GM21576 (cell line): Measurements from ENCODE around the gene FBXL19.
A peak's percentile ranks its signal among the peaks of the same experiment; 100 is the strongest.

Experiments
- ATAC-seq: cut with Tn5 transposase; IDR thresholded peaks from one replicate; pipeline ENCODE4 v1.9.1; 2021; ENCODE audit warnings: mild to moderate bottlenecking, moderate library complexity; ENCODE audit not compliant: unreplicated experiment

The FBXL19 gene

DNA sequence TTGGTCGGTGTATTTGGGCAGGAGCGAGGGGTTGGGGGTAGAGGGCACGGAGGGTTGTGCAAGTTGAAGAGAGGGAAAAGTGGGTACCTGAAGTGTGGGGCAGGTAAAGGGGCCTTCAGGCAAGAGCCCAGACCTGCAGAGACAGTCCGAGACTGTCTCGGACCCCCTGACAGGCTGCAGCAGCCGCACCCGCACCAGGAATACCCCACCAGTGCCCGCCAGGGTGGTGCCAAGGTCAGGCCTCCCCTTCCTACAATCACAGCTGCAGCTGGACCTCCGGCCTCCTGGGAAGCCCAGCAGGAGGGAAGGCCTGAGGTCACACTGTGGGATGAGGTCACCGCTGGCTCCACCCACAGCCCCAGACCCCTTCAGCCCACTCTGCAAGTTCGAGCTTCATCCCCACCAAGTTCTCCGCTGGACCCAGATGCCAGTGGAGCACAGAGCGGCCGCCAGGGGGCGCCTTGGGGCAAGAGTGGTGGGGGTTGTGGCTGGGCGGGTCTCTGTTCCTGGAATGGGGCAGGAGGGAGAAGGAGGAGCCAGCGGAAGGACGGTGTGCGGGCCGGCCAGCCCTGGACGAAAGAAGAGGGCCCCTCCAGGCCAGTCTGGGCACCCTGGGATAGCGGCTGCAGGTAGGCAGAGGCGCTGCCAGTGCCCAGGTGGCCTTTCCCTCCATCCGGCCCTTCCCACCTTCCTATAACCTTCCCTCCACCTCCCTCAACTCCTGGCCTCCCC, 61.5 kb downstream of the FBXL19 start, which contains the start of gene HSD3B7:
HSD3B7 (plus strand) TSS at position 539 of the 732 bp plus-strand sequence. CDS start 452 bp downstream, outside the sequence.
- no peak for ATAC-seq

DNA sequence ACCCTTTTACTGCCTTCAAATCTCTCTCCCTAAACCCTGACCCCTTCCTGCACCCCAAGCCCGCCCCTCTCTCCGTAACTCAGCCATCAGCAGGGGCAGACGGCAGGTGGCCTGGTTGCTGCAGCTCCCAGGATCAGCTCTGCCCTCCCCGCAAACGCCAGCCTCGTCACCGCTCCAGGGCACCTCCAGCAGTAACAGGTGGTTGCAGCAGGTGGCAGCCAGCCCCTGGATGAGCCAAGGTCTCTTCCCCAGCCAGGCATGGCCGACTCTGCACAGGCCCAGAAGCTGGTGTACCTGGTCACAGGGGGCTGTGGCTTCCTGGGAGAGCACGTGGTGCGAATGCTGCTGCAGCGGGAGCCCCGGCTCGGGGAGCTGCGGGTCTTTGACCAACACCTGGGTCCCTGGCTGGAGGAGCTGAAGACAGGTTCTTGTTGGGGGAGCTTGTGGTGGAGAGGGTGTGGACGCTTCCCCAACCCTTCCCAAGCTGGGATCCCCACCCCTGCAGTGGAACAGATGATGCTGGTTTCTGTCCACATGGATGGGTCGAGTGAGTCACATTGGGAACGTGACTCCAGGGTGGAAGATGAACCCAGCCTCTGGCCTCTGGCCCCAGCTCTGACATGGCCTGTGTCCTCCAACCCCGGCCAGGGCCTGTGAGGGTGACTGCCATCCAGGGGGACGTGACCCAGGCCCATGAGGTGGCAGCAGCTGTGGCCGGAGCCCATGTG, 62.2 kb downstream of the FBXL19 start:
- ATAC-seq = no peak

DNA sequence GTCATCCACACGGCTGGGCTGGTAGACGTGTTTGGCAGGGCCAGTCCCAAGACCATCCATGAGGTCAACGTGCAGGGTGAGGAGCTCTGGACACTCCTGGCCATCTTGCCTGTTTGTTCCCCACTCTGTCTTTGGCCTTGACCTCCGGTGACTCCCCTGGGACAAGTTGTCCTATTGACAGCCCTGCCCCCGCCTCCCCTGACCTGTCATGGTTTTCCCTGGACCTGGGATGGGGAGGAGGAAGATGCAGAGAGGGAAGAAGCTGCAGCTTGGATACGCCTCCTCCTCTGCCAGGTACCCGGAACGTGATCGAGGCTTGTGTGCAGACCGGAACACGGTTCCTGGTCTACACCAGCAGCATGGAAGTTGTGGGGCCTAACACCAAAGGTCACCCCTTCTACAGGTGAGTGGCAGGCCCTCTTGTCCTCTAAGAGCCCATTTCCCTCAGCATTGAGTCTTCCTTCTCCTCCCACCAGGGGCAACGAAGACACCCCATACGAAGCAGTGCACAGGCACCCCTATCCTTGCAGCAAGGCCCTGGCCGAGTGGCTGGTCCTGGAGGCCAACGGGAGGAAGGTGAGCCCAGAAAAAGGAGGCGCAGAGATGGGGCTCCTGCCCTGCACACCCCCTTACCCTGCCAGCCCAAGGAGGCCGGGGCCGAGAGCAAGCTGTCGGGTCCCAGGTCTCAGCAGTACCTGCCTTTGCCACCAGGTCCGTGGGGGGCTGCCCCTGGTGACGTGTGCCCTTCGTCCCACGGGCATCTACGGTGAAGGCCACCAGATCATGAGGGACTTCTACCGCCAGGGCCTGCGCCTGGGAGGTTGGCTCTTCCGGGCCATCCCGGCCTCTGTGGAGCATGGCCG, 63.0 kb downstream of the FBXL19 start:
- no peak for ATAC-seq

DNA sequence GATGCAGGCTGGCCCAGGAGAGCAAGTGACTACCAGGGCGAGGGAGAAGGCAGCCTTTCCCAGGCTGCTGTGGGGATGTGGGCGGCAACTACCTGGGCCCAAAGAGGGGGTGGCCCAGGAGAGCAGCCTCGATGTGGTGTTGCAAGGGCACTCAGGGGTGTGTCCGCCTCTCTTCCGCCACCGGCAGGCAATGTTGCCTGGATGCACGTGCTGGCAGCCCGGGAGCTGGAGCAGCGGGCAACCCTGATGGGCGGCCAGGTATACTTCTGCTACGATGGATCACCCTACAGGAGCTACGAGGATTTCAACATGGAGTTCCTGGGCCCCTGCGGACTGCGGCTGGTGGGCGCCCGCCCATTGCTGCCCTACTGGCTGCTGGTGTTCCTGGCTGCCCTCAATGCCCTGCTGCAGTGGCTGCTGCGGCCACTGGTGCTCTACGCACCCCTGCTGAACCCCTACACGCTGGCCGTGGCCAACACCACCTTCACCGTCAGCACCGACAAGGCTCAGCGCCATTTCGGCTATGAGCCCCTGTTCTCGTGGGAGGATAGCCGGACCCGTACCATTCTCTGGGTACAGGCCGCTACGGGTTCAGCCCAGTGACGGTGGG, 64.3 kb downstream of the FBXL19 start:
- ATAC-seq = no peak

DNA sequence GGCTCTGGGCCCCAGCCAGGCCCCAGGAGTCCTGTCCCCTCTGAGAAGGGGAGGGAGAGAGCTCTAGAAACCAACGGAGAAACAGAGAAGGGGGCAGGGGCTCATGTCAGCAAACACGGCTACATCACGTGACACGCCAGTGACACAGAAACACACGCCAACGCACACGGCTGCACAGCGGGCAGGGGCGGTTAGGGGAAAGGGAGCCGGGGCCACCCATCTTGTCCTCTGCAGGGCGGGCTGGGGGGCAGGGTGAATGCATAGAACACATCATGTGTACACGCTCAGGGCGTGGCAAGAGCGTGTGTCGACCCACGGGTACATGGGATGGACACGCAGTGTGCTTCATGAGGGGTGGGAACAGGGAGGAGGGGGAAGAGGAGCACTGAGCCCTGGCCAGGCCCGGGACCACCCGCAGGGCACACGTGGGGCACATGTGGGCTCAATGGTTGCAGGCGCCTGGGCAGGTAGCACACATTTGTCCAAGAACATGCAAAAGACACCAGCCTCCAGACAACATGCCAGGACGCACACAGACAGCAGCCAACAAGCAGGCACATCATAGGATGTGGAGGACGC, 66.2 kb downstream of the FBXL19 start:
- ATAC-seq = no peak

DNA sequence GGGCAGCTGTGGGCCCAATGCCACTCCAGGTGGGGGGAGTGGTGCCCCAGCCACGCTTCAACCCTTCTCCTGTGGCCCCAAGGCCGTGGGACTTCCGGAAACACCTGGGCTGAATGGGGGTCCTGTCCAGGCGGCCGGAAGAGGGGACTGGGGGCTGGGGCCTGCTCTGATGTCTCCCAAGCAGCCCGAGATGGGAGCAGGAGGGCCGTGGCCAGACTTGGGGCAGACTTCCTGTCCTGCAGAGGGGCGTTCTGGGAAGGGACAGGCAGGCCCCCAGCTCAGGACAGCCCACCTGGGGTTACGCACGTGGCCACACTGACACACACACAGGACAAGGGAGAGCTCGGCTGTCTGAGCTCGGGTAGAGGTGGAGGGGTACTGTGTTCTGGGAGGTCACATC, 66.7 kb downstream of the FBXL19 start:
- no peak for ATAC-seq

DNA sequence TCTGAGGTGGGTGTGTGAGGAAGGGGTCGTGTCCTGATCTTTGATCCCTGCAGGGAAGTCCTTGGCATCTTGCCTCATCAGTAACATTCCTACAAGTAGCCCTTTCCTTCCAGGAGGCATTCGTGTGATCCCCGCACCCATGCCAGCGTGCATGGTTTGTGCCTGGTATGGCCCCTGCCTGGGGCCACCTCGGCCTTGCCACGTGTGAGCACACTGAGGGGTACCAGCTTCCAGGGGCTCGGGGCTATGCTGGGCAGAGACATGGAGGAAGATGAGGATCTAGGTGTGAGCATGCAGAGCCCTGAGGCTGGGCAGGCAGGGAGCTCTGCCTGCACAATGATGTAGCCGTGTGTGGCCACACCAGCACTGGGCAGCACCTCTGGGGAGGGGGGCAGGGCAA, 67.7 kb downstream of the FBXL19 start:
- ATAC-seq = no peak

DNA sequence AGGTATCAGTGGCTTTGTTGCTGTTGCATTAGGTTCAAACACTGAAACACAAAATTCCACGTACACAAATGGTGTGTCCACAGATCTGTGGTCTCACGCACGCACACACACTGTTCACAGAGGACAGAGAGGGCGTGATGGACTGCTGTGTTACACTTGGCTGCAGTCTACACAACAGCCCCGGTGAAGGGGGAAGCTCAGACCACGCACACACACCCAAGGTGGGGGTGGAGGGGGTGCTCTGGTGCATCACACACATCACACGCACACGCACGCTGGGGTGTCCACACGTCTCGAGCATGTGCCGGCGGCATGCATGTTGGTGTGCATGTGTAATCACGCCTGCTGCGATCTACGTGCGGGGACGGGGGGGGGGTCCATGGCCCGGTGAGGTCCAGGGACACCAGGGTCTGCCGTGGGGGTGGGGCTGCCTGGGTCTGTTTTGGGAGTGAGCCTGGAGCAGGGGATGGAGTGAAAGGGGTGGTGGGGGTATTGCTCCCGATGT, 69.0 kb downstream of the FBXL19 start:
- no peak for ATAC-seq

DNA sequence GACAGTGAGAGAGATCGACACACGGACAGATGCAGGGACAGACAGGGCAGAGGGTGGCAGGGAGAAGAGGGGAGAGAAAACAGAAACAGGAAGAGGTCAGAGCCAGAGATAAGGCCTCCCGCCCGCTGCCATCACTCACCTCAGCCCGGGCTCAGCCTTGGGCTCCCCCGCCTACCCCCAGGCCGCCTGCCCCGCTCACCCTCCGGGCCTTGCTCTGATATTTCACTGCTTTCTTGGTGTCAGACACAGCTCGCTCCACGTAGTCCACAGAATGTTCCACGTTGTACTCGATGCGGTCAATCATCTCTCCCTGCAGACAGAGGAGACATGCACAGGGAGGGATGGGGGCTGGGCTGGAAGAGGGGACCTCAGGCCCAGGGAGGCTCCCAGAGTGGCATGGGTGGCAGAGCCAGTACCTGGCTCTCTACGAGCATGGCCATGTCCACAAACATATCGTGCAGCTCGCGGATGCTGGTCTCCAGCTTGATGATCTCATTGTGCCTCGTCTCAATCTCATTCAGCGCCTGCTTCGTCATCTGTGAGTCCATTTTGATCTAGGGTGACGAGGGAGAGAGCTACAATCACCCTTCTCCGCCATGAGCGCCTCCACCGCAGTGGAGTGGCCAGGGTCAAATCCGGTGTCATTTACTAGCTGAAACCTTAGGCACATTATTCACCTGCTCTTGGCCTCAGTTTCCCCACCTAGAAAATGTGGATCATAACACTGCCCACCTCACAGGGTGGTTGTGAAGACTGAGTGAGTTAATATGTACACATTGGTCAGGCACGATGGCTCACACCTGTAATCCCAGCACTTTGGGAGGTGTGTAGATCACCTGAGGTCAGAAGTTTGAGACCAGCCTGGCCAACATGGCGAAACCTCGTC, 69.8 kb downstream of the FBXL19 start:
- ATAC-seq = no peak

DNA sequence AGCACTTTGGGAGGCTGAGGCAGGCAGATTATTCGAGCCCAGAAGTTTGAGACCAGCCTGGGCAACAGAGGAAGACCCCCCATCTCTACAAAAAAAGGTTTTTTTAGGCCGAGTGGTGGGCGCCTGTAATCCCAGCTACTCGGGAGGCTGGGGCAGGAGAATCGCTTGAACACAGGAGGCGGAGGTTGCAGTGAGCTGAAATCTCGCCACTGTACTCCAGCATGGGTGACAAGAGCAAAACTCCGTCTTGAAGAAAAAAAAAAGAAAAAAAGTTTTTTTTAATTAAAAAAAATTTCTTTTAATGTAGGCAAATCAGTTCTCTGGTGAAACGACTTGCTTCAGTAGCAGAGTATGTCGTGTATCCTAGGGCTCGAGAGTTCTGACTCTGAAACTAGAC, 72.6 kb downstream of the FBXL19 start:
- no peak for ATAC-seq

DNA sequence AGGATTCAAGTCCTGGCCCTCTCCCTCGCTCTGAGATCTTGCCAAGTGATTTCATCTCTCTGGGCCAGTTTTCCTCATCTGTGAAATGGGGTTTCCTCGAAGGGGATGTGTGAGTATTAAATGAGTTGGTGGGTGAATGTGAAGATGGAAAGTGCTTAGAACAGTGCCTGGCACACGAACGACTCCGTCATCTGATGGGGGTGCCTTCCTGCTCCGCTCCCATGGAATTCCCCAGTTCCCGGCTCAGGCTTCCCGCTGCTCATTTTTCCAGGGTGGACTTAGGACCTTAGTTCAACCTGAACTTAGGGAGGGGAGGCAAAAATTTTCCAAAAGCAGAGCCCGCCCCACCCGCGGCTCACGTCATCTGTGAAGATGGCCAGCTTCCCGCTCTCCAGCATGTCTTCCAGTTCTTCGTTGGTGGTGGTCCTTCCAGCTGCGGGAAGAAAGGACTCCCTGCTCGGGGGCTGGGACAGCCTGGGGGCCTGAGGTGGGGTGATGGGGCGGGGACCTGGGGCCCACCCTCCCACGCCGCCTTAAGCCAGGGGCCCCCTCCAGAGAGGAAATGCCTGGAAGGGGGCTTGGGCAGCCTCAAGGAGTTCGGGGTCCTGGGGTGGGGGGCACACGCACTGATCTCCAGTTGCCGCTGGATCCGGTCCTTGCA, 73.1 kb downstream of the FBXL19 start:
- ATAC-seq = no peak

DNA sequence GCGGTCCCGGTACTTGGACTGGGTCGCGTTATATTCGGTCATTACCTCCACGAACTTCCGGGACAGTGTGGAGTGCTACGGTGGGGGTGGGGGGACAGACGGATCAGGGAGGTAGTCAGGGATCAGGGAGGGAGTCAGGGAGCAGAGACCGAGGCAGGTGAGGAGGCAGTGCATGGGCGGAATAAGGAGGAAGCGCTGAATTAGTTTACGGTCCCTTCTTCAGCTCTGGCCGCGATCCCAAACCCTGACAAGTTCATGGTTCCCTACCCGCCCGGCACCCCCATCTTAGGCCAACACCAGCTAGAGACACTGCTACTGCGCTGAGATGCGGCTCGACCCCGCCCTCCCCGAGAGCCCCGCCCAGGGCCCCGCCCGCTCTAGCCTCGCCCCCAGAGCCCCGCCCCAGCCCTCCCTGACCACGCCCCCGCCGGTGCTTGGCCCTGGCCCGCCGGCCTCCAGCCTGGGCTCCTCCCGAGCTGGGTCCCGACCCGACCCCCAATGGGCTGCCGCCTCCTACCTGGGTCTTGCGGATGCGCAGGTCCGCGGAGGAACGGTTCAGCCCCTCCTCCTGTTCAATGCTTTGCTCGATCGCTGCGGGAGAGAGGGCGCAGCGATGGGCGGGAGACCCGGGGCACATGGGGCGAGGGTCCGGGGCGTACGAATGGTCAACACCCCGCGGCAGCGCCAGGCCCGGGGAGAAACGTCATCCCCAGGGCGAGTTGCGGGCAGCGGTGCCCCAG, 73.8 kb downstream of the FBXL19 start:
- peak; percentile 77 for ATAC-seq

DNA sequence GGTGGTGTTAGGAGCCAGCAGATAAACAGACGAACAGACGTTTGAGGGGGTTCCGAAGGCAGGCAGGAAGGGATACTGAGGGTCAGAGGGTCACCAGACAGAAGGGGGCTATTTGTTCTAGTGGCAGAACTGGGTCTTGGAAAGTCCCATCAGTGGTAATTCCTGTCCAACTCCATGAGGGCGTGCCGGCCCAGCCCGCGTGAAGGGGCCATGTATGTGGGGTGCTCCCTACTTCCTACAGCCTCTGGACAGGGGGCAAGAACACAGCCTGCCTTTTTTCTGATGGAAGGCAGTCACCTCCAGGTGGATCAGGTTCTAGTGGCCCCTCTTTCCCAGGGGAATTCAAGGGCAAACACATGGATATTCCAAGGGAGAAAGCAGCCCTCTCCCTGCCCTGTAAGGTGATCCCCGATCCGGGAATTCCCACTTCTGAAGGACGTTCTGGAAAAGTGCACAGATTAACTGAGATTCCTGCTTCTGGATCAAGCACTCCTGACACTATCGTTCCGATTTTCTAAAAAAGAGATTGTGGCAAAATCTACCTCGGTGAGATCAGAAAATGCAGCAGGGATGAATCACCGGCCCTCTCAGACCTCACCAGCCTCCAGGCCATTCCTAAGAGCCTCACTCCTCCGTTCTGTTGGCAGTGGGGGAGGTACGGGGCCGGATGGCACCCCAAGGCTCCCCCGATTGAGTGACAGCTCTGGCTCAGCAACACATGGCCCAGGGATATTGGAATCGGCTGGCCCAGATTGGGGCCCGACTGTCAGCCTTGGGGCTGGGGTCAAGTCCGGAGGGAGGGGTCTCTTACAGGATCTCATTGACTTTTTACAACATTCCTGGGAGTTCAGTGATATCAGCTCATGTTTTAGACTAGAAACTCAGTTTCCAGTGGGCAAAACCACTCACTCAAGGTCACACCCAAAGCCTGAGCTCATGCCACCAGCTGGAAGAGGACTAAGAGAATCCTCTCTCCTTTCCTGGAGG, 74.6 kb downstream of the FBXL19 start:
- no peak for ATAC-seq
